Stimulated activated memory B cell treated with anti-CD40 and anti-IgM and Interleukin-4, amounts not matched to agents 10 μg/mL and 1 μg/mL and 100 μg/mL, for 72 hours (primary cell): ENCODE results near the gene OTOGL.
A peak's percentile ranks its signal among the peaks of the same experiment; 100 is the strongest.
"Not testable (repeated sequence)": the region's sequence is repeated elsewhere in the genome, so short reads cannot be mapped to it uniquely, and the experiment has no call there.

Source experiments
- ATAC-seq: fragments of 150-1000 bp; cut with Tn5 transposase; 2 replicates; pipeline ENCODE4 v1.10.0; 2021
- H3K27ac Mint-ChIP-seq: one replicate; pipeline ENCODE4 v1.8.0; 2022; ENCODE audit warnings: mild to moderate bottlenecking, mixed read lengths
- H3K27me3 Mint-ChIP-seq: one replicate; pipeline ENCODE4 v1.8.0; 2022; ENCODE audit warnings: mixed read lengths
- H3K36me3 Mint-ChIP-seq: one replicate; pipeline ENCODE4 v1.8.0; 2022; ENCODE audit warnings: mixed read lengths
- H3K4me1 Mint-ChIP-seq: one replicate; pipeline ENCODE4 v1.8.0; 2022; ENCODE audit warnings: mixed read lengths
- H3K4me3 Mint-ChIP-seq: one replicate; pipeline ENCODE4 v1.8.0; 2022; ENCODE audit warnings: mild to moderate bottlenecking, moderate library complexity, mixed read lengths
- H3K9me3 Mint-ChIP-seq: one replicate; pipeline ENCODE4 v1.8.0; 2022; ENCODE audit warnings: mixed read lengths

Gene OTOGL

DNA sequence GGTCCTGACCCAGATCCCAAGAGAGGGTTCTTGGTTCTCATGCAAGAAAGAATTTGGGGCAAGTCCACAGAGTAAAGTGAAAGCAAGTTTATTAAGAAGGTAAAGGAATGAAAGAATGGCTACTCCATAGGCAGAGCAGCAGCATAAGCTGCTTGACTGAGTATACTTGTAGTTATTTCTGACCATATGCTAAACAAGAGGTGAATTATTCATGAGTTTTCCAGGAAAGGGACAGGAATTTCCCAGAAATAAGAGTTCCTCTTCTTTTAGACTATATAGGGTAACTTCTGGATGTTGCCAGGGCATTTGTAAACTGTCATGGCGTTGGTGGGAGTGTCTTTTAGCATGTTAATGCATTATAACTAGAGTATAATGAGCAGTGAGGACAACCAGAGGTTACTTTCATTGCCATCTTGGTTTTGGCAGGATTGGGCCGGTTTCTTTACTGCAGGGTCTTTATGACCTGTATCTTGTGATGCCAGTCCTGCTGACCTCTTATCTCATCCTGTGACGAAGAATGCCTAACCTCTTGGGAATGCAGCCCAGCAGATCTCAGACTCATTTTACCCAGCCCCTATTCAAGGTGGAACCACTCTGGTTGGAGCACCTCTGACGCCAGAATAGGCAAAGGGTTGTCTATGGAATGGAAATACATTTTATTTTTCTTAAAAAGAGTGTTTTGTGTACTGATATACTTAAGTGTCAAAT lies 113.8 kb downstream of the OTOGL start:
- no peaks in the 10 kb centered on the region for H3K9me3 Mint-ChIP-seq
- no peaks in the 10 kb centered on the region for H3K27me3 Mint-ChIP-seq
- ATAC-seq = no peak
- no peaks in the 10 kb centered on the region for H3K4me1 Mint-ChIP-seq
- no peak overlapping the region for H3K4me3 Mint-ChIP-seq
- no peaks in the 10 kb centered on the region for H3K36me3 Mint-ChIP-seq
- H3K27ac Mint-ChIP-seq = no peak overlapping the region

DNA sequence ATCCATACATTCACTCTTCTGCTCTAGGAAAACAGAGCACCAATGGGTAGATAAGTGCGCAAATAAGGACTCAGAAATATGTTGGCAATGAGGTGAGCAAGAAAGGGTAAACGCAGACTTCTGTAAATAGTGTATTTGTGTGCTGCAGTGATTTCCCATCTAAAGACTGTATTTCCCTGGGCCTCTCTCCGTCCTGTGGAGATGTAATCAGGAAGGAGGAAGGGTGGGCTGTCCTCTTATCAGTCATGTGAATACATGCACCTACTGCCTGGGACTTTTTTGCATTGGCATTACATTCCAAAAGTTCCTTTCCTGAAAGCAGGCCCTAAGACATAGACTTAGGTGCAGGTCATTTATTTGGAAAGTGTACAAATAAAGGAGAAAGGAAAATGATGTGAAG lies 114.5 kb downstream of the OTOGL start:
- H3K4me1 Mint-ChIP-seq = no peaks in the 10 kb centered on the region
- no peaks in the 10 kb centered on the region for H3K27me3 Mint-ChIP-seq
- H3K36me3 Mint-ChIP-seq = no peaks in the 10 kb centered on the region
- H3K9me3 Mint-ChIP-seq = no peaks in the 10 kb centered on the region
- no peak for ATAC-seq
- no peak overlapping the region for H3K27ac Mint-ChIP-seq
- no peak overlapping the region for H3K4me3 Mint-ChIP-seq

DNA sequence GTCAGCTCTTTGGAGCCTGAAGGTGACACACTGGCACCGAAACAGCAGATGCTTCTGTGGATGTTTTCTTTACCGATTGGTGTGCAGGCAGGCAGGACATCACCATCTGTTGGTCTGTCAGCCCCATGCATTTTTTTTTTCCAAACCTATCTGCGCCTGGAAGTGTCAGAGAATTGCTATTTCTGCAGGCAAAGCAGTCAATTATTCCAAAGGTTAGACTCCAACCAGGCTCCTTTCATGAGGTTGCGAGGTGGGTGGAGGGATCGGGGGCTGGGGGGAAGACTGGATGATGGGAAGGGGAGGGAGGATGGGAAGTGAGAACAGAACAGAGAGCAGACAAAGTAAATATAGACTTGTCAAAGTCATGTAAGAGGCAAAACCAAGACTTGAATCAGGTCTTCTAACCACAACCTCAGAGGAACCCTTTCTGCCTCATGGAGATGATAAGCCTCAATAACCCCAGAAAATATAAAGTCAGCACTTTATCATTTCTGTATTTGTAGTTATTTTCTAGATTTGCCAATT lies 117.7 kb downstream of the OTOGL start:
- Mint-ChIP-seq H3K4me1 (no peaks in the 10 kb centered on the region), H3K9me3 (no peaks in the 10 kb centered on the region), H3K36me3 (no peaks in the 10 kb centered on the region), H3K27me3 (no peaks in the 10 kb centered on the region), H3K27ac (no peak overlapping the region), H3K4me3 (no peak overlapping the region)
- peak; percentile 44 for ATAC-seq

- H3K4me3 Mint-ChIP-seq = not testable (repeated sequence)
These were observed 119.6 kb downstream of the OTOGL start for GRCh38 chr12:80218925-80219324.

GRCh38 chr12:80219345-80219744 lies 120.0 kb downstream of the OTOGL start:
- Mint-ChIP-seq H3K27me3 (no peaks in the 10 kb centered on the region), H3K4me1 (no peaks in the 10 kb centered on the region), H3K9me3 (no peaks in the 10 kb centered on the region), H3K27ac (no peak overlapping the region), H3K4me3 (no peak overlapping the region), H3K36me3 (no peaks in the 10 kb centered on the region)
- no peak for ATAC-seq

More at GRCh38 chr12:80218925-80219324, 119.6 kb downstream of the OTOGL start:
- not testable (repeated sequence) for ATAC-seq, H3K27ac Mint-ChIP-seq, H3K27me3 Mint-ChIP-seq, H3K9me3 Mint-ChIP-seq, H3K4me1 Mint-ChIP-seq, H3K36me3 Mint-ChIP-seq

DNA sequence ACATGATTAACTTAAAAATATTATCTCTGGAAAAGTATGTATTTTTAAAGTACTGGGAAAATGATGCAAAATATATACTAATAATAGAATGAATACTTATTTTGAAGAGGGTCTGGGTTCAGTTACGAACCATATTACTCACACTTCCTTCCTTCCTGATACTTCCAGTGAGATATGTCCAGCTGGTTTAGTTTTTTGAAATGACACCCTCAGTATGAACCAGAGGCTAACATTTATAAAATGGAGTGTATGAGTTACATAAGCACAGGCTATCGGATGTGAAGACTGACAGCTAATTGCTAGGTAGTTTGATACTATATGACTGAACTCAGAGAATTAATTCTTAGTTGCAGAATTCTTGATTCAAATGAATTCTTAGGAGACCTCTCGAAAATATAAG lies 122.9 kb downstream of the OTOGL start:
- H3K4me1 Mint-ChIP-seq = no peaks in the 10 kb centered on the region
- no peaks in the 10 kb centered on the region for H3K9me3 Mint-ChIP-seq
- H3K36me3 Mint-ChIP-seq = no peaks in the 10 kb centered on the region
- H3K27me3 Mint-ChIP-seq = peaks cover 9% of the 10 kb centered on the region
- no peak for ATAC-seq
- H3K27ac Mint-ChIP-seq = no peak overlapping the region
- no peak overlapping the region for H3K4me3 Mint-ChIP-seq

DNA sequence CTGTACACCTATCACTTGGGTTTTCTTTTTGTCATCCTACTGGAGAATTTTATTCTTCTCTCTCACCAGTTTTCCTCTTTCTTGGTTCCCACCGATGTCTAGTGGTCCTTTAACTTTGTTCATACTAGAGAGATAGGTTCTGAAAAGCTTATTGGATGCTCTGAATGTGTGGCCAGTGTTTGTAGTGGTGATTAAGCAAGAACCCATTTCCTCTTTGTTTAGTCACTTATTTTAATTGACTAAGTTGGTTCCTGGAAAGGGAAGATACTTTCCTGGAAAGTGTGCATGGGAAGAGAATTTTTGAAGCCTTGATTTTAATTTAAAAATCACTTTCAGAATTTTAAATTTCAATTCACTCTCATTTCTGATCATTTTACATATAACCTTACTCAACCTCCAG lies 127.2 kb downstream of the OTOGL start:
- H3K36me3 Mint-ChIP-seq = no peaks in the 10 kb centered on the region
- no peak overlapping the region for H3K27ac Mint-ChIP-seq
- ATAC-seq = no peak
- no peaks in the 10 kb centered on the region for H3K4me1 Mint-ChIP-seq
- H3K4me3 Mint-ChIP-seq = no peak overlapping the region
- H3K9me3 Mint-ChIP-seq = no peaks in the 10 kb centered on the region
- H3K27me3 Mint-ChIP-seq = peaks cover 11% of the 10 kb centered on the region

DNA sequence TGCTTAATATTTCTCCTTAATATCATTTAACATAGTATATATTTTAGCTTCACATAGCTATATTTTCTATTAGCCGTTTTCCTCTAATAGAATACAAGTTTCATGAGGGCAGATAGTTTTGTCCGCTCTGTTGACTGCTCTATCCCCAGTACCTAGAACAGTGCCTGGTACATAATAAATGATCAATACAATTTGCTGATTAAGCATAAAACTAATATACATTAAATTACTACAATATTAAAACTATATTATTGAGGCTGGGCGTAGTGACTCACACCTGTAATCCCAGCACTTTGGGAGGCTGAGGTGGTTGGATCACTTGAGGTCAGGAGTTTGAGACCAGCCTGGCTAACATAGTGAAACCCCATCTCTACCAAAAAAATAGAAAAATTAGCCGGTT lies 128.6 kb downstream of the OTOGL start:
- ATAC-seq, H3K4me1 Mint-ChIP-seq, H3K27ac Mint-ChIP-seq, H3K4me3 Mint-ChIP-seq, H3K9me3 Mint-ChIP-seq, H3K36me3 Mint-ChIP-seq: not testable (repeated sequence)
- peaks cover 11% of the 10 kb centered on the region for H3K27me3 Mint-ChIP-seq

- Mint-ChIP-seq H3K9me3 (no peaks in the 10 kb centered on the region), H3K27me3 (peaks cover 11% of the 10 kb centered on the region), H3K36me3 (no peaks in the 10 kb centered on the region), H3K4me3 (no peak overlapping the region), H3K4me1 (no peaks in the 10 kb centered on the region), H3K27ac (no peak overlapping the region)
- no peak for ATAC-seq
These were observed 130.7 kb downstream of the OTOGL start for GRCh38 chr12:80230068-80230467.

DNA sequence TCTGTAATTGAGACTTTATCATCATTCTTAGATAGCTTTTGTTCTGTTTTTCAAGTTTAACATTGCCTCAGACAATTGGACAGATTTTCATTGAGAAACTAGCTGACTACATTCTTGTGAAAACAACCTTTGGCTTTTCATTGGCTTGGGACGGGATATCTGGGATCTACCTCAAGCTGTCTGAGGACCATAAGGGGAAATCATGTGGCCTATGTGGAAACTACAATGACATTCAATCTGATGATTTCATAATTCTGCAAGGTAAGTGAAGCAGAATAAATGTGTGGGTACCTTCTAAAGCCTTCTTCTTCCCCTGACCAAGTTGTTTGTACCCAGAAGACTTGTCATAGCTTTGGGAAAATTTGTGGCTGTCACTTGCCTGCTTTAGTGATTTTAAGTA lies 133.5 kb downstream of the OTOGL start:
- H3K36me3 Mint-ChIP-seq = no peaks in the 10 kb centered on the region
- H3K9me3 Mint-ChIP-seq = no peaks in the 10 kb centered on the region
- no peak overlapping the region for H3K4me3 Mint-ChIP-seq
- no peaks in the 10 kb centered on the region for H3K4me1 Mint-ChIP-seq
- H3K27me3 Mint-ChIP-seq = no peaks in the 10 kb centered on the region
- no peak overlapping the region for H3K27ac Mint-ChIP-seq
- no peak for ATAC-seq

DNA sequence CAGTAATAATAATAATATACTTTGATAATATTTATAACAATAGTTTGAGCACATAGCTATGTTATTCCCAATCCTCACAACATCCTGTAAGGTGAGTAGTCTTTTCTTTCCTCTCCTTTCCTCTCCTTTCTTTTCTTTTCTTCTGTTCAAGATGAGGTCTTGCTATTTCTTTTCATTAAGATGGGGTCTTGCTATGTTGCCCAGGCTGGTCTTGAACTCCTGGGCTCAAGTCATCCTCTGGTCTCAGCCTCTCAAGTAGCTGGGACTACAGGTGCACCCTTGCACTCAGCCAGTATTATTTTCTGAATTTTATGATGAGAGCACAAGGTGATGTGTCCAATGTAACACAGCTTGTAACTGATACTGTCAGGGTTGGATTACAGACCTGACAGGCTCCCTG lies 134.6 kb downstream of the OTOGL start:
- no peaks in the 10 kb centered on the region for H3K36me3 Mint-ChIP-seq
- H3K9me3 Mint-ChIP-seq = no peaks in the 10 kb centered on the region
- no peaks in the 10 kb centered on the region for H3K4me1 Mint-ChIP-seq
- ATAC-seq = no peak
- no peak overlapping the region for H3K27ac Mint-ChIP-seq
- no peak overlapping the region for H3K4me3 Mint-ChIP-seq
- H3K27me3 Mint-ChIP-seq = no peaks in the 10 kb centered on the region

GRCh38 chr12:80234667-80235066 lies 135.3 kb downstream of the OTOGL start:
- Mint-ChIP-seq H3K36me3 (no peaks in the 10 kb centered on the region), H3K27ac (no peak overlapping the region), H3K4me1 (no peaks in the 10 kb centered on the region), H3K9me3 (peaks cover 2% of the 10 kb centered on the region), H3K4me3 (no peak overlapping the region), H3K27me3 (no peaks in the 10 kb centered on the region)
- ATAC-seq = no peak

GRCh38 chr12:80235944-80236343 lies 136.6 kb downstream of the OTOGL start:
- Mint-ChIP-seq H3K9me3 (peaks cover 3% of the 10 kb centered on the region), H3K4me3 (no peak overlapping the region), H3K27ac (no peak overlapping the region), H3K36me3 (no peaks in the 10 kb centered on the region), H3K27me3 (no peaks in the 10 kb centered on the region), H3K4me1 (no peaks in the 10 kb centered on the region)
- ATAC-seq = no peak

- Mint-ChIP-seq H3K4me3 (no peak overlapping the region), H3K9me3 (peaks cover 3% of the 10 kb centered on the region), H3K27me3 (no peaks in the 10 kb centered on the region), H3K4me1 (no peaks in the 10 kb centered on the region), H3K27ac (no peak overlapping the region), H3K36me3 (no peaks in the 10 kb centered on the region)
- ATAC-seq = no peak
These were observed 140.5 kb downstream of the OTOGL start for GRCh38 chr12:80239867-80240266.

DNA sequence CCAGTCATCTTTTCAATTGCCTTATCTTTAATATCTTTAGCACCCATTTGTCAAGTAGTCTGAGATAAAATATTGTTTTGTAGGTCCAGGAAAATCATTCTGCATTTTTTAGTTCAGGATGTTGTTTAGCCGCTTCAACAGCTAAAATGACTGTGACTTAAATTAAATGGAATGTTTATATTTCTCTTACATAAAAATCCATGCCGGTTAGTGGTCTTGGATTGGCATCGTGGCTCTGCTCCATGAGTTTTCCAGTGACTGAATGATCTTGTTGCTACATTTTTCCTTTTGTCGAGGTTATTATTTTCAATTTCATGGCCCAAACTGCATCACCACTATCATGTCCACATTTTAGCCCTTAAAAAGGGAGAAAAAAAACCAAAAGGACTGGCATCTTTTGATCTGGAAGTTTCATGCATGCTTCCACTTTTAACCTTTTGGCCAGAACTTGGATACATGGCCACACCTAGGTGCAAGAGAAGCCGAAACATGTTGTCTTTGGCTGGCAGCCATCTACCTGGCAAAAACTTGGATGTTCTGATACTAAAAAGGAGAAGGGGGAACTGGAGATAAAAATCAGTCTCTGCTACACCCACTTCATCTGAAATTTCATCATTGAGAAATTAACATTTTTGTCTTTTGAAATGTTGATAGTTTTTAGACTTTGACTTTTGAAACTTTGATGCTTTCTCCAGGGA lies 142.4 kb downstream of the OTOGL start:
- Mint-ChIP-seq H3K27me3 (no peaks in the 10 kb centered on the region), H3K4me3 (no peak overlapping the region), H3K36me3 (no peaks in the 10 kb centered on the region), H3K4me1 (no peaks in the 10 kb centered on the region), H3K27ac (no peak overlapping the region), H3K9me3 (peaks cover 3% of the 10 kb centered on the region)
- no peak for ATAC-seq

DNA sequence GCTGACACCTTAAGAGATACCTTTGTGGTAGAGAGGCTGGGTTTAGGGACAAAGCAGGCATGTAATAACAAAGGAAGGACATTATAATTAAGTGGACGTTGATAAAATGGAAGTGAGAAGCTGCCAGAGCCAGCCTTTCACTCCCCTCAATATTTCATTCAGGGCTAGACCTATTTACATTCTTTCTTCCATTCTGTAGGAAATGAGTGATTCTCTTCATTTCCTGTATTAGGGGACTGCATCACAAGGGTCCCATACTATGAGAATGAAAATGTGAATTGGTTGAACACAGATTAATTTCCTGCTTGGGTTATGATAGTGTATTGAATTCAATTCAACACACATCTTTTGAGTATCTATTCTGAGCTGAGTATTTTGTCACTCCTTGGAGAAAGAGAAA lies 143.0 kb downstream of the OTOGL start:
- H3K27me3 Mint-ChIP-seq = no peaks in the 10 kb centered on the region
- H3K36me3 Mint-ChIP-seq = no peaks in the 10 kb centered on the region
- no peak overlapping the region for H3K4me3 Mint-ChIP-seq
- H3K9me3 Mint-ChIP-seq = peaks cover 3% of the 10 kb centered on the region
- H3K4me1 Mint-ChIP-seq = no peaks in the 10 kb centered on the region
- ATAC-seq = no peak
- no peak overlapping the region for H3K27ac Mint-ChIP-seq
